HL-60/S4 treated with retinoic acid at 250 ng/mL for 4 days and 3 days (cell line): ENCODE data around the gene PTPRN2.

Experiments
- in situ Hi-C: fragments of 300-500 bp; cut with MboI; formaldehyde crosslinking; loops from 2 replicates; pipeline ENCODE4 v1.7.0; 2022; ENCODE audit warnings: low sequenced_read_pairs

Gene PTPRN2

GRCh38 chr7:157873181-157873580, 714.4 kb downstream of the PTPRN2 start:
- in situ Hi-C loops = no loop called here

GRCh38 chr7:157872447-157872846, 715.2 kb downstream of the PTPRN2 start:
- in situ Hi-C loops = no loop called here

GRCh38 chr7:157871681-157872080, 715.9 kb downstream of the PTPRN2 start:
- in situ Hi-C loops = no loop called here

GRCh38 chr7:157870644-157871290, 716.9 kb downstream of the PTPRN2 start:
- in situ Hi-C loops = no loop called here

- in situ Hi-C loops = no loop called here
Measured at GRCh38 chr7:157869793-157870192, 717.8 kb downstream of the PTPRN2 start.

GRCh38 chr7:157867685-157868305, 719.8 kb downstream of the PTPRN2 start:
- in situ Hi-C loops = no loop called here

GRCh38 chr7:157866336-157866924, 721.2 kb downstream of the PTPRN2 start:
- in situ Hi-C loops = no loop called here

- in situ Hi-C loops = no loop called here
Measured at GRCh38 chr7:157865351-157866165, 722.1 kb downstream of the PTPRN2 start.

GRCh38 chr7:157864911-157865310, 722.7 kb downstream of the PTPRN2 start:
- in situ Hi-C loops = no loop called here

- in situ Hi-C loops = no loop called here
Measured at GRCh38 chr7:157863906-157864810, 723.5 kb downstream of the PTPRN2 start.

- in situ Hi-C loops = no loop called here
Measured at GRCh38 chr7:157863176-157863575, 724.4 kb downstream of the PTPRN2 start.

- in situ Hi-C loops = no loop called here
Measured at GRCh38 chr7:157862731-157863130, 724.9 kb downstream of the PTPRN2 start.

- in situ Hi-C loops = no loop called here
Measured at GRCh38 chr7:157861551-157861950, 726.1 kb downstream of the PTPRN2 start.

GRCh38 chr7:157861031-157861491, 726.6 kb downstream of the PTPRN2 start:
- in situ Hi-C loops = no loop called here

- in situ Hi-C loops = no loop called here
Measured at GRCh38 chr7:157860406-157860805, 727.2 kb downstream of the PTPRN2 start.

- in situ Hi-C loops = no loop called here
Measured at GRCh38 chr7:157859915-157860314, 727.7 kb downstream of the PTPRN2 start.

- in situ Hi-C loops = no loop called here
Measured at GRCh38 chr7:157857578-157858075, 730.0 kb downstream of the PTPRN2 start.

- in situ Hi-C loops = no loop called here
Measured at GRCh38 chr7:157856873-157857577, 730.6 kb downstream of the PTPRN2 start.

GRCh38 chr7:157855452-157856213, 732.0 kb downstream of the PTPRN2 start:
- in situ Hi-C loops = no loop called here
